GM23338 (cell line): Measurements from ENCODE around the gene UST. TPM values are rescaled to one million over a fixed set of nuclear protein-coding genes. Genes with fewer than 3 reads are reported as not detected.
"Not testable (repeated sequence)": the region's sequence is repeated elsewhere in the genome, so short reads cannot be mapped to it uniquely, and the experiment has no call there.

Experiments
- ATAC-seq: fragments of 200-7000 bp; cut with Tn5 transposase; 3 replicates; pipeline ENCODE4 v1.9.1; 2020
- DNase-seq: peaks from one replicate; pipeline ENCODE4 v3.0.0-alpha.2; 2015; ENCODE audit warnings: low spot score
- H2AFZ ChIP-seq: fragments of 200-600 bp; sonication (generic); 2 replicates; pipeline ENCODE4 v1.8.0; 2016; ENCODE audit warnings: antibody characterized with exemption, mild to moderate bottlenecking, moderate library complexity
- H3F3A ChIP-seq: fragments of 200-600 bp; sonication (generic); replicated peaks from 2 replicates; pipeline ENCODE4 v1.8.0; 2017; ENCODE audit warnings: antibody characterized with exemption, mixed run types, low read depth
- H3K27ac ChIP-seq: fragments of 200-600 bp; sonication (generic); 2 replicates; pipeline ENCODE4 v1.6.1; 2016; ENCODE audit warnings: low read depth
- H3K27me3 ChIP-seq: fragments of 200-600 bp; sonication (generic); 2 replicates; pipeline ENCODE4 v1.8.0; 2016; ENCODE audit warnings: mild to moderate bottlenecking, mixed run types, moderate library complexity; ENCODE audit not compliant: insufficient read depth
- H3K36me3 ChIP-seq: fragments of 200-600 bp; sonication (generic); 2 replicates; pipeline ENCODE4 v1.8.0; 2016; ENCODE audit warnings: mild to moderate bottlenecking; ENCODE audit not compliant: insufficient read depth
- H3K4me1 ChIP-seq: fragments of 200-600 bp; sonication (generic); 2 replicates; pipeline ENCODE4 v1.8.0; 2016; ENCODE audit warnings: mild to moderate bottlenecking, moderate library complexity; ENCODE audit not compliant: insufficient read depth
- H3K4me2 ChIP-seq: fragments of 200-600 bp; sonication (generic); 2 replicates; pipeline ENCODE4 v1.7.1; 2017; ENCODE audit warnings: mixed run types
- H3K4me3 ChIP-seq: fragments of 200-600 bp; sonication (generic); 2 replicates; pipeline ENCODE4 v1.6.1; 2016; ENCODE audit warnings: mixed run types
- H3K79me2 ChIP-seq: fragments of 200-600 bp; sonication (generic); replicated peaks from 2 replicates; pipeline ENCODE4 v1.8.0; 2017; ENCODE audit warnings: mild to moderate bottlenecking; ENCODE audit not compliant: insufficient read depth
- H3K9me2 ChIP-seq: fragments of 200-600 bp; sonication (generic); 2 replicates; pipeline ENCODE4 v1.8.0; 2017; ENCODE audit not compliant: insufficient read depth
- H4K20me1 ChIP-seq: fragments of 200-600 bp; sonication (generic); replicated peaks from 2 replicates; pipeline ENCODE4 v1.8.0; 2017; ENCODE audit warnings: mild to moderate bottlenecking; ENCODE audit not compliant: insufficient read depth
- H3K27ac Mint-ChIP-seq: 2 replicates; pipeline ENCODE4 v1.8.0; 2020; ENCODE audit warnings: inconsistent platforms, mild to moderate bottlenecking, moderate library complexity, mixed read lengths
- H3K27me3 Mint-ChIP-seq: 3 replicates; pipeline ENCODE4 v1.8.0; 2022; ENCODE audit warnings: low read depth, mild to moderate bottlenecking, moderate library complexity, mixed read lengths, inconsistent platforms; ENCODE audit not compliant: insufficient read depth, poor library complexity
- H3K36me3 Mint-ChIP-seq: 3 replicates; pipeline ENCODE4 v1.8.0; 2021; ENCODE audit warnings: low read depth, mild to moderate bottlenecking, inconsistent platforms, moderate library complexity, mixed read lengths
- H3K4me1 Mint-ChIP-seq: 3 replicates; pipeline ENCODE4 v1.8.0; 2020; ENCODE audit warnings: mild to moderate bottlenecking, inconsistent platforms, mixed read lengths
- H3K4me3 Mint-ChIP-seq: 3 replicates; pipeline ENCODE4 v1.8.0; 2021; ENCODE audit warnings: moderate library complexity, mild to moderate bottlenecking, inconsistent platforms, mixed read lengths
- H3K9me3 Mint-ChIP-seq: 3 replicates; pipeline ENCODE4 v1.8.0; 2020; ENCODE audit warnings: moderate library complexity, mild to moderate bottlenecking, inconsistent platforms, mixed read lengths
- CREB1 ChIP-seq: fragments of 250-450 bp; sonication (Bioruptor Pico); IDR thresholded peaks from 2 replicates; pipeline ENCODE4 v1.5.0; 2020; ENCODE audit warnings: low read depth, mild to moderate bottlenecking, moderate library complexity
- CTCF ChIP-seq, 2 experiments: fragments of 200-600 bp in 1 of 2; sonication (generic) in 1 of 2; conservative IDR thresholded peaks; 2 replicates each; pipeline versions ENCODE4 v1.5.1 to v1.6.1; 2016 to 2017; ENCODE audit warnings: antibody characterized with exemption in 2 of 2, low read depth in 2 of 2, mild to moderate bottlenecking in 2 of 2, moderate library complexity in 1 of 2
- ETS1 ChIP-seq: IDR thresholded peaks from 2 replicates; pipeline ENCODE4 v1.6.1; 2016; ENCODE audit warnings: antibody characterized with exemption
- EZH2 ChIP-seq: fragments of 200-600 bp; sonication (generic); IDR thresholded peaks from one replicate; pipeline ENCODE4 v1.8.0; 2017; ENCODE audit warnings: antibody characterized with exemption, mild to moderate bottlenecking, low read depth; ENCODE audit not compliant: unreplicated experiment
- EZH2phosphoT487 ChIP-seq: fragments of 200-600 bp; sonication (generic); IDR thresholded peaks from one replicate; pipeline ENCODE4 v1.8.1; 2018; ENCODE audit warnings: antibody characterized with exemption; ENCODE audit not compliant: unreplicated experiment
- NANOG ChIP-seq: IDR thresholded peaks from 2 replicates; pipeline ENCODE4 v1.6.1; 2016; ENCODE audit warnings: antibody characterized with exemption, borderline replicate concordance
- POLR2AphosphoS5 ChIP-seq: IDR thresholded peaks from 2 replicates; pipeline ENCODE4 v1.6.1; 2016; ENCODE audit warnings: antibody characterized with exemption, low read depth
- STAT1 ChIP-seq: IDR thresholded peaks from one replicate; pipeline ENCODE4 v1.6.1; 2016; ENCODE audit warnings: antibody characterized with exemption; ENCODE audit not compliant: unreplicated experiment
- ZNF331 ChIP-seq: fragments of 250-450 bp; sonication (Bioruptor Pico); IDR thresholded peaks from 2 replicates; pipeline ENCODE4 v1.5.0; 2020; ENCODE audit warnings: low read depth, mild to moderate bottlenecking, moderate library complexity
- polyA plus RNA-seq: library from polyadenylated mRNA; unstranded; fragments of >200 nt; fragmentation: Nextera tagmentation; extraction: Ambion mirVana; gene quantifications from 2 replicates; pipeline ENCODE4 v1.2.1, GENCODE V29; 2016
- total RNA-seq: library from RNA; depleted of rRNA; stranded (reverse); fragments of >200 nt; shearing (Covaris generic); gene quantifications from 2 replicates; pipeline ENCODE4 v1.2.3, GENCODE V29; 2014

UST gene
- total and polyA plus RNA-seq, 2 experiments from 2014 or later: 12.6 to 33.0 TPM

GRCh38 chr6:148764259-148765020, 17.6 kb downstream of the UST start:
- H3K27me3 ChIP-seq, H3K9me3 Mint-ChIP-seq, H3K9me2 ChIP-seq, H3K27me3 Mint-ChIP-seq, ATAC-seq, H3F3A ChIP-seq, H2AFZ ChIP-seq, H3K36me3 Mint-ChIP-seq, H3K36me3 ChIP-seq: not testable (repeated sequence)
- Mint-ChIP-seq H3K4me1 (peaks cover 89% of the 10 kb centered on the region), H3K27ac (peak overlapping the region; percentile 94), H3K4me3 (peak overlapping the region; percentile 63)
- Histone ChIP-seq H3K27ac (peak overlapping the region; percentile 56), H4K20me1 (peaks cover 19% of the 10 kb centered on the region), H3K79me2 (peaks cover 98% of the 10 kb centered on the region), H3K4me2 (peak overlapping the region; percentile 40), H3K4me1 (peaks cover 89% of the 10 kb centered on the region), H3K4me3 (peak overlapping the region; percentile 15; the same call in 1 of the 2 replicates)
- TF ChIP-seq NANOG (0 out of 2 replicates have a peak, but pooled peaks have one; percentile 54), POLR2AphosphoS5 (peak; percentile 41; the same call in 1 of the 2 replicates)
- peak; percentile 84 for DNase-seq

GRCh38 chr6:148765898-148766808, 19.3 kb downstream of the UST start:
- H3K4me1 Mint-ChIP-seq: peaks cover 90% of the 10 kb centered on the region
- Histone ChIP-seq H3K79me2 (peaks cover 98% of the 10 kb centered on the region), H3K4me1 (peaks cover 87% of the 10 kb centered on the region), H3K27me3 (no peaks in the 10 kb centered on the region), H3K36me3 (no peaks in the 10 kb centered on the region), H4K20me1 (peaks cover 28% of the 10 kb centered on the region), H2AFZ (no peak overlapping the region), H3K4me3 (0 out of 2 replicates have a peak overlapping the region, but pooled peaks have one; percentile 15), H3K4me2 (peak overlapping the region; percentile 30), H3K9me2 (no peaks in the 10 kb centered on the region), H3K27ac (no peak overlapping the region), H3F3A (no peaks in the 10 kb centered on the region)
- H3K9me3 Mint-ChIP-seq: peaks cover 3% of the 10 kb centered on the region; the same call in 1 of the 3 replicates
- no peaks in the 10 kb centered on the region for H3K36me3 Mint-ChIP-seq
- peaks cover 6% of the 10 kb centered on the region for H3K27me3 Mint-ChIP-seq
- H3K4me3 Mint-ChIP-seq: peak overlapping the region; percentile 3; the same call in 1 of the 3 replicates
- no peak for DNase-seq
- TF ChIP-seq STAT1: no peak
- H3K27ac Mint-ChIP-seq: no peak overlapping the region
- no peak for ATAC-seq

- Mint-ChIP-seq H3K27ac (peak overlapping the region; percentile 82), H3K27me3 (peaks cover 6% of the 10 kb centered on the region)
Measured at GRCh38 chr6:148768646-148769270, 21.9 kb downstream of the UST start.

More at GRCh38 chr6:148768646-148769270, 21.9 kb downstream of the UST start:
- no peaks in the 10 kb centered on the region for H3K27me3 ChIP-seq
- Mint-ChIP-seq H3K4me3 (no peak overlapping the region), H3K4me1 (peaks cover 75% of the 10 kb centered on the region), H3K36me3 (no peaks in the 10 kb centered on the region), H3K9me3 (peaks cover 3% of the 10 kb centered on the region; the same call in 1 of the 3 replicates)
- peaks cover 21% of the 10 kb centered on the region for H4K20me1 ChIP-seq
- 0 out of 2 replicates have a peak overlapping the region, but pooled peaks have one; percentile 10 for H3K27ac ChIP-seq
- ATAC-seq: no peak
- peaks cover 70% of the 10 kb centered on the region for H3K4me1 ChIP-seq
- no peaks in the 10 kb centered on the region for H3K36me3 ChIP-seq
- TF ChIP-seq NANOG (no peak), EZH2 (no peak), ETS1 (no peak), POLR2AphosphoS5 (no peak), CTCF (conservative IDR thresholded peaks at IDR 0.05; ENCODE audit: low read depth in 2 of 2) (no peak), CREB1 (no peak), EZH2phosphoT487 (no peak), ZNF331 (CRISPR knock-in tag) (no peak)
- no peaks in the 10 kb centered on the region for H3K9me2 ChIP-seq
- no peaks in the 10 kb centered on the region for H3F3A ChIP-seq
- H3K79me2 ChIP-seq: peaks cover 98% of the 10 kb centered on the region
- DNase-seq: no peak
- no peak overlapping the region for H2AFZ ChIP-seq
- H3K4me2 ChIP-seq: peak overlapping the region; percentile 3; the same call in 1 of the 2 replicates
- H3K4me3 ChIP-seq: no peak overlapping the region
